Head of caudate nucleus (tissue), 42 donors: ENCODE measurements around the gene RAB10.
"Not testable (repeated sequence)": the region's sequence is repeated elsewhere in the genome, so short reads cannot be mapped to it uniquely, and the experiment has no call there.

ENCODE experiments used
- DNase-seq, 42 donors: peaks; one replicate each; pipeline versions ENCODE4 v3.0.0 to v3.0.0-alpha.2; 2020 to 2021; ENCODE audit warnings: mixed read lengths in 7 of 42
- intact Hi-C: fragments of 100-400 bp; cut with DNase I; formaldehyde crosslinking; loops from one replicate; pipeline ENCODE4 v1.15.0; 2022

Gene RAB10

GRCh38 chr2:26077291-26077690 lies 43.4 kb downstream of the RAB10 start:
- intact Hi-C loops = no loop called here
- DNase-seq = no peak

- DNase-seq = no peak
- intact Hi-C loops = no loop called here
These were observed 45.1 kb downstream of the RAB10 start for GRCh38 chr2:26078939-26079338.

- intact Hi-C loops = no loop called here
- DNase-seq = no peak
These were observed 46.5 kb downstream of the RAB10 start for GRCh38 chr2:26080356-26080755.

GRCh38 chr2:26080925-26081324 lies 47.0 kb downstream of the RAB10 start:
- intact Hi-C loops, DNase-seq: not testable (repeated sequence)

GRCh38 chr2:26081556-26081955 lies 47.7 kb downstream of the RAB10 start:
- intact Hi-C loops = no loop called here
- DNase-seq = no peak

GRCh38 chr2:26086155-26086637 lies 52.3 kb downstream of the RAB10 start:
- DNase-seq = no peak
- intact Hi-C loops = loop anchor here (5.0 kb wide), 1 partner anchor 61 kb away; no protein-coding TSS in a partner anchor

- no peak for DNase-seq
- intact Hi-C loops = loop anchor here (5.0 kb wide), 1 partner anchor 61 kb away; no protein-coding TSS in a partner anchor
These were observed 52.9 kb downstream of the RAB10 start for GRCh38 chr2:26086779-26087178.

GRCh38 chr2:26088038-26088643 lies 54.3 kb downstream of the RAB10 start:
- intact Hi-C loops = loop anchor here (5.0 kb wide), 1 partner anchor 59 kb away; no protein-coding TSS in a partner anchor
- DNase-seq = peak in 28 of 42 donors; percentile 21 to 77 (median 46)

GRCh38 chr2:26088931-26089330 lies 55.0 kb downstream of the RAB10 start:
- DNase-seq = not testable (repeated sequence)
- intact Hi-C loops = loop anchor here (5.0 kb wide), 1 partner anchor 58 kb away; no protein-coding TSS in a partner anchor

GRCh38 chr2:26089337-26089736 lies 55.5 kb downstream of the RAB10 start:
- intact Hi-C loops = loop anchor here (5.0 kb wide), 1 partner anchor 58 kb away; no protein-coding TSS in a partner anchor
- DNase-seq = no peak

GRCh38 chr2:26095758-26096157 lies 61.9 kb downstream of the RAB10 start:
- intact Hi-C loops = no loop called here
- no peak for DNase-seq

- DNase-seq = no peak
- intact Hi-C loops = no loop called here
These were observed 66.0 kb downstream of the RAB10 start for GRCh38 chr2:26099933-26100332.

GRCh38 chr2:26100384-26100783 lies 66.5 kb downstream of the RAB10 start:
- intact Hi-C loops = no loop called here
- DNase-seq = no peak

- no peak for DNase-seq
- intact Hi-C loops = no loop called here
These were observed 69.9 kb downstream of the RAB10 start for GRCh38 chr2:26103752-26104151.

- intact Hi-C loops, DNase-seq: not testable (repeated sequence)
These were observed 74.8 kb downstream of the RAB10 start for GRCh38 chr2:26108701-26109100.

GRCh38 chr2:26112201-26112600 lies 78.3 kb downstream of the RAB10 start:
- intact Hi-C loops = no loop called here
- no peak for DNase-seq

- DNase-seq = no peak
- intact Hi-C loops = no loop called here
These were observed 80.3 kb downstream of the RAB10 start for GRCh38 chr2:26114151-26114550.

GRCh38 chr2:26118682-26119081 lies 84.8 kb downstream of the RAB10 start:
- no peak for DNase-seq

GRCh38 chr2:26119521-26119920 lies 85.6 kb downstream of the RAB10 start:
- no peak for DNase-seq
- intact Hi-C loops = no loop called here

More at GRCh38 chr2:26118682-26119081, 84.8 kb downstream of the RAB10 start:
- intact Hi-C loops = no loop called here

GRCh38 chr2:26122630-26123029 lies 88.7 kb downstream of the RAB10 start:
- DNase-seq = peak in 14 of 42 donors; percentile 7 to 66 (median 22)
- intact Hi-C loops = no loop called here

GRCh38 chr2:26123426-26123825 lies 89.5 kb downstream of the RAB10 start:
- DNase-seq = no peak
- intact Hi-C loops = no loop called here
